ENCODE measurements around the gene PTPN1.
"Not testable (repeated sequence)": the region's sequence is repeated elsewhere in the genome, so short reads cannot be mapped to it uniquely, and the experiment has no call there.

PTPN1 gene

DNA sequence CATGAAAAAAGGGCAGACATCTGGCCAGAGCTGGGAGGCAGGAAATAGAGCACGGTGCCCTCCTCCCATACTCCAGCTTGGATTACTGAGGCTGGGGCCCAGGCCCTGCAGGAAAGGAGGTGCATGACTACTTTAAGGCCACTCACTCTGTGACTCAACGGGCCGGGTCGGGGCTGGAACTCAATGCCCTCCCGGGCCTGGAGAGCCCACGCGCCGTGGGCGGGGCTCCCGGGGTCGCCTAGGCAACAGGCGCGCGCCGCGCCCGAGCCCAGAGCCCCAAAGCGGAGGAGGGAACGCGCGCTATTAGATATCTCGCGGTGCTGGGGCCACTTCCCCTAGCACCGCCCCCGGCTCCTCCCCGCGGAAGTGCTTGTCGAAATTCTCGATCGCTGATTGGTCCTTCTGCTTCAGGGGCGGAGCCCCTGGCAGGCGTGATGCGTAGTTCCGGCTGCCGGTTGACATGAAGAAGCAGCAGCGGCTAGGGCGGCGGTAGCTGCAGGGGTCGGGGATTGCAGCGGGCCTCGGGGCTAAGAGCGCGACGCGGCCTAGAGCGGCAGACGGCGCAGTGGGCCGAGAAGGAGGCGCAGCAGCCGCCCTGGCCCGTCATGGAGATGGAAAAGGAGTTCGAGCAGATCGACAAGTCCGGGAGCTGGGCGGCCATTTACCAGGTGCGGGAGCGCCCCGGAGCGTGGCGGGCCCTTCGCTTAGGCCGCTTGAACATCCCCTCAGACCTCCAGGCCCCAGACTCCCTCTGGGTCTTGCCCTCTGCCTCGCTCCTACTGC is at the start of gene PTPN1:
PTPN1 (plus strand) TSS at position 461 of the 783 bp plus-strand sequence; CDS start at position 606, 145 bp downstream.
- peak; percentile 94 for DNase-seq

- DNase-seq, result peak; percentile 27
These were observed 49.4 kb upstream of the PTPN1 start for GRCh38 chr20:50460608-50461267.

- DNase-seq, result no peak
These were observed 48.0 kb upstream of the PTPN1 start for GRCh38 chr20:50462093-50462690.

- DNase-seq, result no peak
These were observed 46.0 kb upstream of the PTPN1 start for GRCh38 chr20:50464026-50464724.

DNA sequence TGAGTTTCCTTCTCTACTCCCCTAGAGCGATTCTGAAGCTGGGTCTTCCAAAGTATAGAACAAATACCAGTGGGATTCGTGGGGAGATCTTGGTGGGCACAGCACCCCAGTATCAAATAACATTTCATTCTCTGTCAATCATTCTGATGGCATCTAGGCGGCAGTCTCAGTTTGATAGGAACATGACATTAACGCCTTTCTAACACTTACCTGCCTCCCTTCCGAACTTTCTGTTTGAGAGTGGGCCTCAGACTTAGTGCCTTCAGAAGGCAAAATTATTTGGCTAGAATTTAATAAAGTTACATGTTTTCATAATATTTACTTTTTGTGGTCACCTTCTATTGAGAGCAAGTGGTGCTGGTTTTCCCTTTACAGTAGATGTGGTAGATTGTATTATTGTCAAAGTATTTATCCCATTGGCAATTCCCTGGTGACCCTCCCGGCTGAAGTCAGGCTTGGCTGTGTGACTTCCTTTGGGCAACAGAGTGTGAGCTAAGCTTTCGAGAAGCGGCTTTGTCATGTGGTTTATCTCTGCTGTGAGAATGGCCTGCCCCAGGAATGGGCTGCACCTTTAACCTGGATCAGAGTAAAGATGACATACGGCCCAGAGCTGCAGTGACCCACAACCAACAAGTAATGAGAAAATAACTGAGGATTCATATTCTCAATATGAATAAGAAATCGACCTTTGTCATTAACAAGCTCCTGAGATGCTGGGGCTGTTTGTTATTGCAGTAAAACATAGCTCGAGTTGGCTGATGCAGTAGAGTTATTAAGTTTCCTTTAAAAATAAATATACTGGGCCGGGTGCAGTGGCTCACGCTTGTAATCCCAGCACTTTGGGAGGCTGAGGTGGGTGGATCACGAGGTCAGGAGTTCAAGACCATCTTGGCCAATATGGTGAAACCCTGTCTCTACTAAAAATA is 45.2 kb upstream of the PTPN1 start:
- DNase-seq, result no peak

GRCh38 chr20:50467174-50467573 is 43.0 kb upstream of the PTPN1 start:
- DNase-seq, result no peak

- DNase-seq, result no peak
These were observed 42.3 kb upstream of the PTPN1 start for GRCh38 chr20:50467718-50468356.

DNA sequence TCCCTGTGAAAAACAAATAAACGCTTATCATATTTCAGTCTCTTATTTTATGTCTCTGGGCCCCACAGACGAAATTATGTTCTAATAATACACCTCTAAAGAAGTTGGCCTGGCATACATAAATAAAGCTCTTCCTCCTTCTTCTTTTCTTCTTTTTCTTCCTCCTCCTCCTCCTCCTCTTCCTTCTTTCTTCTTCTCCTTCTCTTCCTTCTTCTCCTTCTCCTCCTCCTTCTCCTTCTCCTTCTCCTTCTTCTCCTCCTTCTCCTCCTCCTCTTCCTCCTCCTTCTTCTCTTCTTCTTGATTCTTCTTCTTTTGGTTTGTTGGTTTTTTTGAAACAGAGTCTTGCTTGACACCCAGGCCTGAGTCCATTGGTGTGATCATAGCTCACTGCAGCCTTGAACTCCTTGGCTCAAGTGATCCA is 41.8 kb upstream of the PTPN1 start:
- DNase-seq, result no peak

DNA sequence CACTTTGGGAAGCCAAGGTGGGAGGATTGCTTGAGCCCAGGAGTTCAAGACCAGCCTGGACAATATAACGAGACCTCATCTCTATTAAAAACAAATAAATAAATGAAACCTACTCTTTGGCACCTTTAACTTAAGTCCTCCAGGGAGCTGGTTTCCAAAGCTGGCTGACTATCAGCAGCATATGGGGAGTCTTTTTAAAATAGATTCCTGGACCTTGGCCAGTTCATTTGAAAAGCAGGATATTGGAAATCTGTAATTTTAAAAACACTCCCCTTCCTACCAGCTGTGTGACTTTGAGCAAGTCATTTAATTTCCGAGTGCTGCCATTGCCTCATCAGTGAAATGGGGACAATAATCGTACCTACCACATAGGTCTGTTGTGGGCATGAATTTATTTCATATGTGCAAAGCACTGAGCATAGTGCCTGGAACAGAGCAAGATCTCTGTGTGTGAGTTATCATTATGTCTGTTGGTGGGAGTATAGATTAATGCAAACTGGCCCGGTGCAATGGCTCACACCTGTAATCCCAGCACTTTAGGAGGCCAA is 40.9 kb upstream of the PTPN1 start:
- no peak for DNase-seq

DNA sequence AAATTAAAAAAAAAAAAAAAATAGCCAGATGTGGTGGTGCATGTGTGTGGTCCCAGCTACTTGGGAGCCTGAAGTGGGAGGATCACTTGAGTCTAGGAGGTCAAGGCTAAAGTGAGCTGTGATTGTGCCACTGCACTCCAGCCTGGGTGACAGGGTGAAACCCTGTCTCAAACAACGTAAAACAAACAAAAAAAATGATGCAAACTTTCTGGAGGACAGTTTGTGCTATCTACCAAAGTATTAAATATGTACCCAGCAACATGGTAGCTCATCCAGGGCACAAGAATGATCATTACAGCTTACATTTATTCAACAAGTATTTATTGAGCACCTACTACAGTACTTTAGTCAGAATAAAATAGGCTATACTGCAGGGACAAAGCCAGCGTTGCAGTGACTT is 40.4 kb upstream of the PTPN1 start:
- no peak for DNase-seq

DNA sequence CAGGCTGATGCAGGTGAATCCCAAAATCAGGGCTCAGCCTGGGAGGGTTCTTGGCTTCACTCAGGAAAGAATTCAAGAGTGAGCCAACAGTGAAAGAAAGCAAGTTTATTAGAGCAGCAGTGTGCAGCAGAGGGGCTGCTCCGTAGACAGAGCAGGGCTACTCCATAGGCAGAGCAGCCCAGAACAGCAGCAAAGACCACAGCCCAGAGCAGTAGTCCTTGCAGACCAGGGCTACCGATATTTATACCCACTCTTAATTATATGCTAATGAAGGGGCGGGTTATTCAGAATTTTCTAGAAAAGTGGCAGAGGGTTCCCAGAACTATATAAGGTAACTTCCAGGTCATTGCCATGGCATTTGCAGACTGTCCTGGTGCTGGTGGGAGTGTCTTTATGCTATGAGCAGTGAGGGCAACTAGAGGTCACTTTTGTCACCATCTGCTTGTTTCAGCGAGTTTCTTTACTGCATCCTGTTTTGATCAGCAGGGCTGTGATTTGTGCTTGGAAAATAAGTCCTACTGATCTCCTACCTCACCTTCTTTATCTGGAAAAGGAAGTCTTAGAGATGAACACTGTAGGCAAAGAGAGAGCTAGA is 39.8 kb upstream of the PTPN1 start:
- no peak for DNase-seq

DNA sequence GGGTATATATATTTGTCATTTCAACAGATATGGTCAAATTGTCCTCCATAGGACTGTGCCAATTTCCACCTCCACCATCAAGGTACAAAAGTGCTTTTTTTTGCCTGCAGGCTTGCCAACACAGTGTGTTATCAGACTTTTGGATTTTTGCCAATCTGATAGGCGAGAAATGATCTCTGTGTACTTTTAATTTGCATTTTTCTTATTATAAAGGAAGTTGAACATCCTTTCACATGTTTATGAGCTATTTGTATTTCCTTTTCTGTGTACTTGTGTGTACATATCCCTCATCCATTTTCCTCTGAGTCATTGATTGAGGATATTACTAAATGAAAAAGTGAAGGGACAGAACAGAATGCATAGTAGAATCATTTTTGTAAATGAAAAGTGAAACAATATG is 39.0 kb upstream of the PTPN1 start:
- no peak for DNase-seq

GRCh38 chr20:50472693-50473664 is 37.2 kb upstream of the PTPN1 start:
- DNase-seq, result no peak

GRCh38 chr20:50474356-50474755 is 35.8 kb upstream of the PTPN1 start:
- DNase-seq, result not testable (repeated sequence)

DNA sequence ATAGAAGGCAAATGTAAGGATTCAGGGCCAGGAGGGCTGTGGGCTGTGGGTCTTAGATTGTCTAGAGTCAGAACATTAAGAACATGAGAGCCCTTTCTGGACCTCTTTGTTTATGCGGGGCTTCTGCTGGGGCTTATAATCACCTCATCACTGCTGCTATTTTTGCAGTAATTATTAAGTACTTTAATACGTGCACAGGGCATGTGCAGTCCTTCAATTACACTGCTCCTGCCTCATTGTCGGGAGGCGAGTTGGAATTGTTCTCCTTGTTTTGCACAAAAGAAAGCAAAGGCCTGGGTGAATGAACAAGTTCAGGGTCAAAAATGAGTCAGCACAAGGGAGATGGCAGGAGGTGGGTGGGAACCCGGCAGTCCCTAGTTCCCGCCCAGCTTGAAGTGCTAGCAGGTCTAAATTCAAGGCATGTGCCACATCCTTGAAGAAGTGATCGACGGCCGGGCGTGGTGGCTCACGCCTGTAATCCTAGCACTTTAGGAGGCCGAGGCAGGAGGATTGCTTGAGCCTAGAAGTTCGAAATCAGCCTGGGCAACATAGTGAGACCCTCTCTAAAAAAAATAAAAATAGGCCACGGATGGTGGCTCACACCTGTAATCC is 34.4 kb upstream of the PTPN1 start:
- no peak for DNase-seq

GRCh38 chr20:50477239-50477872 is 32.8 kb upstream of the PTPN1 start:
- no peak for DNase-seq

GRCh38 chr20:50478162-50478990 is 31.8 kb upstream of the PTPN1 start:
- DNase-seq, result peak; percentile 33

DNA sequence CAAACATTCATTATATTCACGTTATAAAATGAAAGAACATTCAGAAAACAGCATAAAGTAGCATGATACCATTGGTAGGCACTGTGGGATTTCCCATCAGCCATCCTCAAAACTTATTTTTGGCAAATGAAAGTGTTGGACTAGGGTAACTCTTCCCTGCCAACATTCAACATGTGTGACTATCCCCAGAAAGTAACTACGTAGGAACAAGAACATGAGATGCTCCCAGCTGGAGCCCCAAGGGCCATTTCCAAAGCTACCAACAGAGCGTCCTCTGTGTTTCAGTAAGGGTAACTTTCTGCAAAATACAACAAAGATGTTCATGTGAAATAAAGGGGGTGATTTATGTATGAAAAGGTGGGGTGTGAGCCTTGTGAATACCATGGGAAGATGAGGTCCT is 28.4 kb upstream of the PTPN1 start:
- no peak for DNase-seq

Data from NCI-H1048 (cell line).